ENCODE measurements around the gene CITED4.

- TF ChIP-seq CTCF (IDR thresholded peaks at IDR 0.05; ENCODE audit: borderline replicate concordance, extremely low read depth, low read length, poor library complexity, severe bottlenecking) (no peak), EZH2 (IDR thresholded peaks at IDR 0.05; ENCODE audit: borderline replicate concordance, low read depth, low read length, severe bottlenecking) (no peak)
Observed at GRCh38 chr1:40899230-40899870, 37.2 kb upstream of the CITED4 start.

Data from DND-41 (cell line).